Placental pericyte (primary cell): Measurements from ENCODE around the gene USP43. TPM values are rescaled to one million over a fixed set of nuclear protein-coding genes. Genes with fewer than 3 reads are reported as not detected.

Experiments
- total RNA-seq: library from RNA; depleted of rRNA; stranded (reverse); fragments of >200 nt; gene quantifications from 2 replicates; pipeline ENCODE4 v1.2.3, GENCODE V29; 2012

Gene USP43, protein sequence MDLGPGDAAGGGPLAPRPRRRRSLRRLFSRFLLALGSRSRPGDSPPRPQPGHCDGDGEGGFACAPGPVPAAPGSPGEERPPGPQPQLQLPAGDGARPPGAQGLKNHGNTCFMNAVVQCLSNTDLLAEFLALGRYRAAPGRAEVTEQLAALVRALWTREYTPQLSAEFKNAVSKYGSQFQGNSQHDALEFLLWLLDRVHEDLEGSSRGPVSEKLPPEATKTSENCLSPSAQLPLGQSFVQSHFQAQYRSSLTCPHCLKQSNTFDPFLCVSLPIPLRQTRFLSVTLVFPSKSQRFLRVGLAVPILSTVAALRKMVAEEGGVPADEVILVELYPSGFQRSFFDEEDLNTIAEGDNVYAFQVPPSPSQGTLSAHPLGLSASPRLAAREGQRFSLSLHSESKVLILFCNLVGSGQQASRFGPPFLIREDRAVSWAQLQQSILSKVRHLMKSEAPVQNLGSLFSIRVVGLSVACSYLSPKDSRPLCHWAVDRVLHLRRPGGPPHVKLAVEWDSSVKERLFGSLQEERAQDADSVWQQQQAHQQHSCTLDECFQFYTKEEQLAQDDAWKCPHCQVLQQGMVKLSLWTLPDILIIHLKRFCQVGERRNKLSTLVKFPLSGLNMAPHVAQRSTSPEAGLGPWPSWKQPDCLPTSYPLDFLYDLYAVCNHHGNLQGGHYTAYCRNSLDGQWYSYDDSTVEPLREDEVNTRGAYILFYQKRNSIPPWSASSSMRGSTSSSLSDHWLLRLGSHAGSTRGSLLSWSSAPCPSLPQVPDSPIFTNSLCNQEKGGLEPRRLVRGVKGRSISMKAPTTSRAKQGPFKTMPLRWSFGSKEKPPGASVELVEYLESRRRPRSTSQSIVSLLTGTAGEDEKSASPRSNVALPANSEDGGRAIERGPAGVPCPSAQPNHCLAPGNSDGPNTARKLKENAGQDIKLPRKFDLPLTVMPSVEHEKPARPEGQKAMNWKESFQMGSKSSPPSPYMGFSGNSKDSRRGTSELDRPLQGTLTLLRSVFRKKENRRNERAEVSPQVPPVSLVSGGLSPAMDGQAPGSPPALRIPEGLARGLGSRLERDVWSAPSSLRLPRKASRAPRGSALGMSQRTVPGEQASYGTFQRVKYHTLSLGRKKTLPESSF
- 0.43 and 0.44 TPM in 2 replicates for total RNA-seq

DNA sequence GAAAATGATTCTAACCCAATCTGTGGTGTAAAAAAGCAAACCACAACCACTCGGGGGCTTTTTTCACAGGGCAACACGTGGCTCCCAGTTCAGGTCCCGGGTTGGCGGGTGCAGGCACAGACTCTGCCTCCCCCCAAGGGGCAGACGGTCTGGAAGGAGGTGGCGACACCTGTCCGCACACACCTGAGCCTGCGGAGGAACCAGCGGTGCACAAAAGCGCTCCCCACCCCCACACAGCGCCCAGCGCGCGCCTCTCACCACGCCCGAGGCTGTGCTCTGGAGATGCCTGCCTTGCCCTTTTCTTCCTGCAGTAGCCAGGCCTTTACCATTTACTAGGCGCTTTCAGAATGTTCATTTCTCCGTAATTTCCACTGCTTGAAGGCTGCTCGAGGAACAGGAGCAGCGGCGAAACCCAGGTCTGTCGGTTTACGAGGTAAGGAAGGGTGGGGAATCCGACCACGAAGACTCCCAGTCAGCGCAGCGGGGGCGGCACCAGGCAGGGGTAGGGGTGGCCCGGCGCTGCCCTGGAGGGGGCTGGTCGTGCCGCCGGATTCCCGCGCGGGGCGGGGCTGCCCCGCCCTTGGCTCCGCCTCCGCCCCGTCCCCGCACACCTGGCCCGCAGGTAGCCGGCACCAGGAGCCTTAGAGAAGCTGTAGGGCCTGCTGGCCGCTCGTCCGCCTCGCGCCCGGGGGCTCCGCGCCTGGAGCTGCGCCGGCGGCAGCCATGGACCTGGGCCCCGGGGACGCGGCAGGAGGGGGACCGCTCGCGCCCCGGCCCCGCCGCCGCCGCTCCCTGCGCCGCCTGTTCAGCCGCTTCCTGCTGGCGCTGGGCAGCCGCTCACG lies at the start of gene USP43:
Gene USP43, plus strand, starts transcription at position 608 of the 842 bp plus-strand sequence. Its CDS starts 116 bp downstream, at position 724.

Other genes with a start within 250 kb of the USP43 start
- gene STX8, start 69.7 kb upstream of the USP43 start, total RNA-seq: 41.1 and 44.4 TPM in 2 replicates
- not detected in 2 replicates for gene CFAP52, start 68.9 kb upstream of the USP43 start, total RNA-seq
- gene DHRS7C, start 146.1 kb downstream of the USP43 start, total RNA-seq: not detected in 2 replicates
- gene GSG1L2, start 176.6 kb downstream of the USP43 start, total RNA-seq: not detected in 2 replicates
- under 0.01 and 0.66 TPM in 2 replicates for gene GLP2R, start 180.4 kb downstream of the USP43 start, total RNA-seq